ENCODE results near the gene KIF26A.

Gene KIF26A

GRCh38 chr14:104156142-104156541, 17.8 kb downstream of the KIF26A start:
- DNase-seq (ENCODE audit: low read depth, low spot score), result no peak

- no peak for DNase-seq (ENCODE audit: low read depth, low spot score)
Observed at GRCh38 chr14:104157016-104157928, 18.9 kb downstream of the KIF26A start.

GRCh38 chr14:104158827-104159798, 20.7 kb downstream of the KIF26A start:
- DNase-seq (ENCODE audit: low read depth, low spot score), result peak; percentile 41

GRCh38 chr14:104159990-104160389, 21.6 kb downstream of the KIF26A start:
- DNase-seq (ENCODE audit: low read depth, low spot score), result no peak

- no peak for DNase-seq (ENCODE audit: low read depth, low spot score)
Observed at GRCh38 chr14:104161602-104162367, 23.4 kb downstream of the KIF26A start.

GRCh38 chr14:104162495-104162894, 24.1 kb downstream of the KIF26A start:
- no peak for DNase-seq (ENCODE audit: low read depth, low spot score)

GRCh38 chr14:104163541-104163940, 25.2 kb downstream of the KIF26A start:
- no peak for DNase-seq (ENCODE audit: low read depth, low spot score)

- no peak for DNase-seq (ENCODE audit: low read depth, low spot score)
Observed at GRCh38 chr14:104164041-104164440, 25.7 kb downstream of the KIF26A start.

GRCh38 chr14:104164512-104164911, 26.1 kb downstream of the KIF26A start:
- DNase-seq (ENCODE audit: low read depth, low spot score), result no peak

- DNase-seq (ENCODE audit: low read depth, low spot score), result no peak
Observed at GRCh38 chr14:104166698-104167097, 28.3 kb downstream of the KIF26A start.

- DNase-seq (ENCODE audit: low read depth, low spot score), result no peak
Observed at GRCh38 chr14:104168603-104169002, 30.2 kb downstream of the KIF26A start.

GRCh38 chr14:104169005-104169698, 30.8 kb downstream of the KIF26A start:
- DNase-seq (ENCODE audit: low read depth, low spot score), result no peak

- no peak for DNase-seq (ENCODE audit: low read depth, low spot score)
Observed at GRCh38 chr14:104169699-104170479, 31.5 kb downstream of the KIF26A start.

GRCh38 chr14:104171029-104171697, 32.8 kb downstream of the KIF26A start:
- DNase-seq (ENCODE audit: low read depth, low spot score), result no peak

- DNase-seq (ENCODE audit: low read depth, low spot score), result no peak
Observed at GRCh38 chr14:104171895-104172294, 33.5 kb downstream of the KIF26A start.

- no peak for DNase-seq (ENCODE audit: low read depth, low spot score)
Observed at GRCh38 chr14:104172349-104172748, 34.0 kb downstream of the KIF26A start.

- DNase-seq (ENCODE audit: low read depth, low spot score), result no peak
Observed at GRCh38 chr14:104172880-104173279, 34.5 kb downstream of the KIF26A start.

GRCh38 chr14:104174051-104174450, 35.7 kb downstream of the KIF26A start:
- no peak for DNase-seq (ENCODE audit: low read depth, low spot score)

GRCh38 chr14:104175041-104175440, 36.7 kb downstream of the KIF26A start:
- no peak for DNase-seq (ENCODE audit: low read depth, low spot score)

GRCh38 chr14:104175811-104176210, 37.4 kb downstream of the KIF26A start:
- DNase-seq (ENCODE audit: low read depth, low spot score), result no peak
